VCaP (cell line): ENCODE results near the gene PDGFD.

Source experiments
- H3K27ac ChIP-seq: fragments of 450-650 bp; 2 replicates; pipeline ENCODE4 v1.5.1; 2017
- TF ChIP-seq, protein P1 (sequence below): fragments of 450-650 bp; conservative IDR thresholded peaks from 2 replicates; pipeline ENCODE4 v1.5.1; 2017; ENCODE audit warnings: mild to moderate bottlenecking, moderate library complexity

Gene PDGFD

DNA sequence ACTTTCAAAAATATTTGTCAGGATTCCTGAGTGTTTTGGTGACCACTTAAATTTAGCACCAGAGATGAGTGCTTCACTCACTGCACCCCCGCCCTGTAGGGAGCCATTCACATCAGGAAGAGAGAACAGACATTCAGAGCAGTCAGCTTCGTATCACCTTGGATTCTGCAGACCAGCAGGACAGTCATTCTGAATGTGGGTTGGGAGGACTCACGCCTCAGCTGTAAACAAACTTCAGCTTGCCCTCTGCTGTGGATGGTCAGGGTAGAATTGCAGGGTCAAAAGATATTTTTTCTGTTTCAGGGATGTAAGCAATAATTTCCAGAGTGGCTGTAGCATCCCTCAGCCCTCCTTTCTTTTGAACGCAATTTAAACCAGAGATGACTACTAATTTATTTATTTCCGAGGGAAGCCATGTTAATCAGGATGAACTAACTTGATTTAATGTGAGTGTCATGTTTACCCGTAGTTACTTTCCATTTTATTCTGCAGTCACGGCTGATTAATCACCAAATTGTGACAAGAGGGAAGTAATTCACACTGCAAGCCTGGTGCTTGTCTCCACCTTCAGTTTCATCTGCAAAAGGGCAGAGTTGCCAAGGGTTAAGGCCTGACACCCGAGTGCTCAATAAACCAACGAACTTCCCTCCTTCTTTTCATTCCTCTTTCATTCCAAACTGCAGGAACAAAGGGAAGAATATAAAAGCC, 301.7 kb downstream of the PDGFD start:
- TF ChIP-seq, protein P1, sequence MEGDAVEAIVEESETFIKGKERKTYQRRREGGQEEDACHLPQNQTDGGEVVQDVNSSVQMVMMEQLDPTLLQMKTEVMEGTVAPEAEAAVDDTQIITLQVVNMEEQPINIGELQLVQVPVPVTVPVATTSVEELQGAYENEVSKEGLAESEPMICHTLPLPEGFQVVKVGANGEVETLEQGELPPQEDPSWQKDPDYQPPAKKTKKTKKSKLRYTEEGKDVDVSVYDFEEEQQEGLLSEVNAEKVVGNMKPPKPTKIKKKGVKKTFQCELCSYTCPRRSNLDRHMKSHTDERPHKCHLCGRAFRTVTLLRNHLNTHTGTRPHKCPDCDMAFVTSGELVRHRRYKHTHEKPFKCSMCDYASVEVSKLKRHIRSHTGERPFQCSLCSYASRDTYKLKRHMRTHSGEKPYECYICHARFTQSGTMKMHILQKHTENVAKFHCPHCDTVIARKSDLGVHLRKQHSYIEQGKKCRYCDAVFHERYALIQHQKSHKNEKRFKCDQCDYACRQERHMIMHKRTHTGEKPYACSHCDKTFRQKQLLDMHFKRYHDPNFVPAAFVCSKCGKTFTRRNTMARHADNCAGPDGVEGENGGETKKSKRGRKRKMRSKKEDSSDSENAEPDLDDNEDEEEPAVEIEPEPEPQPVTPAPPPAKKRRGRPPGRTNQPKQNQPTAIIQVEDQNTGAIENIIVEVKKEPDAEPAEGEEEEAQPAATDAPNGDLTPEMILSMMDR: no peak
- H3K27ac ChIP-seq: no peak overlapping the region
